GM19025 (cell line): Measurements from ENCODE around the gene SLC25A13.

ENCODE experiments used
- ATAC-seq: cut with Tn5 transposase; IDR thresholded peaks from one replicate; pipeline ENCODE4 v1.9.1; 2021; ENCODE audit warnings: mild to moderate bottlenecking, low read depth, moderate library complexity; ENCODE audit not compliant: unreplicated experiment

SLC25A13 gene

DNA sequence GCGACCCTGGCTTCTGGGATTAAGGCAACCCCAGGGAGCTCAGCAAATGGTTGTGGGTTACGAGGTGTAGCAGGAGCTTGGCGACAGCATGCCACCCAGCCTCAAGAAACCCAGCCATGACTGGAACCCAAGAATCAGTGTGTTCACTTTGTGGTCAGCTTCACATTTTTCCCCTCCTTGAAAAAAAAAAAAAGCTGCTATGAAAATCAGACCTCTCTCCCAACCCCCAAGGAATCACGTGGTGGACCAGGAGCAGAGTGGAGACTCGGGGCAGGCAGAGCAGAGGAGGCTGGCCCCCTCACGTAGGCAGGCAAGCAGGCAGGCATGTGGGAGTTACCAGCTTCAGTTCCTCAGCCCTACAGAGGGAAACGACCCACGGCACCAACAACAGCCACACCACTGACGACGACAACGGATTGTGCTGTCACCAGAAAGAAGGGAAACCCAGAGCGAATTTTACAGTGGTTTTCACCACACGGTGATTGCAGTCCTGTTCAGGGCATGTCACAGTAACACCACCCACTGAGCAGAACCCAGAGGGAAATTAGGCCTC lies 203.4 kb downstream of the SLC25A13 start:
- ATAC-seq: no peak

DNA sequence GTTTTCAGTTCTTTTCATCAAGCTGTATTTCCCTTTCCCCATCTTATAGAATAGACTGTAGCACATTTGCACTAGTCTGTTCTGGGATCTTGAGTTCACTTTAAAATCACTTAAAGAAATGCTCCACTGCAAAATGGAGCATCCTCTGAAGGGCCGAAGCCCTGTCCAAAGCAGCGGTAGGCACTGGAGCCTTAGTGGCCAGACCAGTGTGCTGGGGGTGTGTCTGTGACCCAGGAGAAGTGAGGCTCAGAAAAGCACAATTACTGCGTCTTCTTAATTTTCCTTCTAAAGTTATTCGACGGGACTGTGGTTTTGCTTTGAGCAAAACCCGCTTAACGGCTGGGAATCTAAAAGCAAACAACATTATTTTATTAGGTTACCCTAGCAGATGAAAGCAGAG lies 205.7 kb downstream of the SLC25A13 start:
- no peak for ATAC-seq

DNA sequence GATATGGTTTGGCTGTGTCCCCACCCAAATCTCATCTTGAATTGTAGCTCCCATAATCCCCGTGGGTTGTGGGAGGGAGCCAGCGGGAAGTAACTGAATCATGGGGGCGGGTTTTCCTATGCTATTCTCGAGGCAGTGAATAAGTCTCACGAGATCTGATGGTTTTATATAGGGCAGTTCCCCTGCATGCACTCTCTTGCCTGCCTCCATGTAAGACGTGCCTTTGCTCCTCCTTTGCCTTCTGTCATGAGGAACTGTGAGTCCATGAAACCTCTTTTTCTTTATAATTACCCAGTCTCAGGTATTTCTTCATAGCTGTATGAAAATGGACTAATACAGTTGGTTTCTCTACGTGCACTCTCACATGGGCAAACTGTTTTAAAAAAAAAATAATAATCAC lies 207.7 kb downstream of the SLC25A13 start:
- ATAC-seq: no peak

DNA sequence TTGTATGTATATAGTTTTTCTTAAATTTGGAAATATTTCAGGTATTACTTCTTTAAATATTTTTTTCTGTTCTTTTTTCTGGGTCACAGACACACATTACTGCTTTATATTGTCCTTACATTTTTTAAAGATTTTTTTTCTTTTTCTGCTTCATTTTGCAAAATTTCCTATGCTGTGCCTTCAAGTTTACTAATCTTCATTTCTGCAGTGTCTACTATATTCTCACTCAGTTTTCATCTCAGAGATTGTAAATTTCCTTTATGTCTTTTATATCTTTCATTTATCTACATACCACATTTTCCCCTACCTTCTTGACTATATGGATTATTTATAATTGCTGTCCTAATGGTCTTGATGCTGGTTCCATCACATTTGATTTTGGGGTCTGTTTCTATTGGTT lies 210.5 kb downstream of the SLC25A13 start:
- no peak for ATAC-seq

DNA sequence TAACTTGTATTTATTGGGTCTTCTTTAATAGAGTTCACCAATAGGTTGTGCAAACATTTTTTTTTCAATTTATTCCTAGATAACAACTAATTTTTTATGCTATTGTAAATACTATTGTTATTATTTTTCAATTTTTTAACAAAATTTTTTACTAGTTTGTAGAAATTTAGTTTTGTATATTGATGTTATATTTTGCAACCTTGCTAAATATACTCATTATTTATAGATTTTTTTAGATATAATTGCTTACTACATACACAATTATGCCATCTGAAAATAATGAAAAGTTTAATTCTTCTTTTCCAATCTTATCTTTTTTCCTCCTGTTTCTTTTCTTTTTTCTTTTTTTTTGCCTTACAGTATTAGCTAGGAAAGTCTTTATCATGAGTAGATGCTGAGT lies 216.9 kb downstream of the SLC25A13 start:
- no peak for ATAC-seq

DNA sequence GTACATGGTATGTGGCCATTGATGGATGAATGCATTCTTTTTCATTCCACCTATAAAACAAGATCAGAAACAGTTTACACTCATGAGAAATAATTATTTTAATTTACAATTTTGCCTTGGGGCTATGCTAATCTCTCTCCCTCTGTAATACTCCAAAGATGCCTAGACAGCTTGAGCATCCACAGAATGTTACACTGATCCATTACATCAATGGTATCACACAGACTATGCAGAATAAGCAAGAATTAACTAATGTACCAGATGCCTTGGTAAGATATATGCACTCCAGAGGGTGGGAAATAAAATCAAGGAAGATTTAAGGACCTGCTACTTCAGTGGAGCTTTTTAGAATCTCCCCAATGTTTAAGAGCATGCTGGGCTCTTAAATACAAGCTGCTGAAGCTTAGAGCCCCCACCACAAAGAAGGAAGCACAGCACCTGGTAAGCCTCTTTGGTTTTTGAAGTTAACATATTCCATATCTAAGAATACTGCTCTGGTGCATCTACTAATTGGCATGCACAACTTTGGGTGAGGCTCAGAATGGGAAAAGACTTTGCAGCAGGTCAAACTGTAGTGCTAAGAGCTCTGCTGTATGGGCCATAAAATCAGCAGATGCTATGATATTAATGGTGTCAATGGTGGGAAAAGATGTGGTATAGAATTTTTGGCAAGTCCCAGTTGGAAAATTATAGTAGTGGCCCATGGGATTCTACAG lies 219.6 kb downstream of the SLC25A13 start:
- no peak for ATAC-seq

DNA sequence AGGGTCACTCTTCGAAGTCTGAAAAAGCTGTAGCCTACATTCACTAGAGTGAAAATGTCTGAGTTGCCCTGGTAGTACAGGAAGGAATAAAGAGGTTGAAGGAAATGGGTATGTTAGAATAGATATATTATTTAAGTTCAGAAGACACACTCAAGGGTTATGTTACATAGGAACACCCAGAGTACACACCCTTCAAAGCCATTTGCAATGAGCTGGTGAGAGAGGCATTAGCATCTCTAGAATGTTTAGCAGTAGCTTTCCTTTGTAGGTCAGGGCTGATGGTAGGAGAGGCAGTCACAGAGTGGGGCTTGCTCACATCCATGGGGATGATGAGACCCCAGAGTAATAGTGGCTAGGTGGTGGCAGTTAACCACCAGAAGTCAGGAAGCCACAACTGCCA lies 221.2 kb downstream of the SLC25A13 start:
- ATAC-seq: no peak

DNA sequence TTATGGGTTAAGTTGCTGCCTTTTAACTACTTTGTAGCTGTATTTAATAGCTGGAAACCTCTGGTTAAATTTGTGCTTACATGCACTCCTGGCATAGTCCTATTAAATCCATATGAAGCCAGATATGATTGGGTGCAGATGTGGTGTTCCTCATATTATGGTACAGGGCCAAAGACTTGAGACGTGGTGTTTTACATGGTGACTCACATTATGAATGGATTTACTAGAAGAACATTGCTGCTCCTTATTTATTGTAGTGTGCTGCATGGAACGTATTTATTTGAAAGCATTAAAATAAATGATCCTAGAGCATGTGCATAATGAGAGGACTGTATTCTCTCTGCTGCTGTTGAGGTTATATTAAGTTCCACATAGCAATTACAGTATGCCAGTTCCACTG lies 224.1 kb downstream of the SLC25A13 start:
- no peak for ATAC-seq

DNA sequence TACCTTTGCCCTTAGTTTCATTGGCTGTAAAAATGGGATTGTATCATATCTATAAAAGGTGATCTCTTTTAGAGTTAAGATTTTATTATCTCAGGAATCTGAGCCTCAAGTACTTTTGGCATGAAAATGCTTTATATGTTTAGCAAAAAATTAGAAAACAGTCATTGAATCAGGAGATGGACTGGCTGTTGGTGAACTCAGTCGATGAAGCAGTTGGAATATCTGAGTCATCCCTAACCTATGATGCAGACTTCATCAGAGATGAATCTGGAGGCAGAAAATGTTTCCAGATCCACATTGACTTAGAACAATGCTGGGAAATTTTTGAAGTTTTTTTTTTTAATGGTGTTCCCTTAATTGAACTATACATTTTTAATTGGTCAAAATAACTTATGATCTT lies 228.5 kb downstream of the SLC25A13 start:
- ATAC-seq: no peak

DNA sequence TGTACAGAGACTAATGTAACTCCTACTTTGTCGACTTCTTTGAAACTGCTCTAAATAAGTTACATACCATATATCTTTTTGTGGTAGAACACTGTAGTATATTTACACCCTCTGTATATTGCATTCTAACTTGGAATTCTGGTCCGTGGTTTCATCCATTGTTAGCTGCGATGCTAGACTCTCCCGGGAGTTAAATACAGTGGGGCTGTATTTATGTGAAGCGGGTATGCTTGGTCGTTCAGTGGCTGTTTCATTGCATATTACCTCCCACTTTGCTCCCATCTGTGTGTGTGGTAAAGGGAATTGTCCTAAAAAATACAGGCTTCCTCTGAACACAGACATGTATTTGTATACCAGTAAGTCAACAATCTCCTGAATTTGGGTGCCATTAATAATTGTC lies 231.1 kb downstream of the SLC25A13 start:
- ATAC-seq: no peak

DNA sequence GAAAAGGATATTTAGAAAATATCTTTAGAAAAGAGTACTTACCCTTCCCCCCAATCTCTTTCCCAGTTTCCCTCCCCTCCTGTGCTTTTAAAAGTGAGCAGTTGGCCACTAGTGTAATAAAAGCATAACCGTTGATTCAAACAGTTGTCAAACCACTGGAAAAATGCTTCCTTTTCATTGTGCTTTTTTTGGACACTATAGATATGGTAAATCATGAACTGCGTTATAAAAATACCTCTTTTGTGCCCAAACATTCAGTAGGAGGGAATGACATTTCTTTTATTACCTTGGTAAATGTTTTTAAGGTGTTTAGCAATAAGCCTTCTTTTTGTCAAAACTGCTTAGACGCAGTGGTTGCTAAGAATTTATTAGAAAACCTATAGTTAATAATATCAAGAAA lies 232.4 kb downstream of the SLC25A13 start:
- ATAC-seq: no peak

DNA sequence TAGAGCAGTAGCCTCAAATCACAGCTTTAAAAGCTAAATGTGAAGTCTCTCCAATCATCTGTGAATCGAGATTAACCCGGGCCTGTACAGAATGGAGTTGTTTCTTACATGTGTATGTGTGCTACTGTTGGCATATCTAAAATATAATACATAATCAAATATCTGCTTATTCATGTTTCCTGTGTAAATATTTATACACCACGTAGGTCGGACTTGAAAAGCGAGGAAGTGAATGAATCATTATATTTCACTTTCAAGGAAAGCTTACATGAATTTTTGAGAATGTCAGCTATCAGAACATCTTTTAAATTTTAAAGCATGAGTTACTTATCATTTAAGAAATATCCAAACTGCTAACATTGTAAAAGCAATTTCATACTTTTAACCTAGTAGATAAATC lies 233.3 kb downstream of the SLC25A13 start:
- no peak for ATAC-seq

DNA sequence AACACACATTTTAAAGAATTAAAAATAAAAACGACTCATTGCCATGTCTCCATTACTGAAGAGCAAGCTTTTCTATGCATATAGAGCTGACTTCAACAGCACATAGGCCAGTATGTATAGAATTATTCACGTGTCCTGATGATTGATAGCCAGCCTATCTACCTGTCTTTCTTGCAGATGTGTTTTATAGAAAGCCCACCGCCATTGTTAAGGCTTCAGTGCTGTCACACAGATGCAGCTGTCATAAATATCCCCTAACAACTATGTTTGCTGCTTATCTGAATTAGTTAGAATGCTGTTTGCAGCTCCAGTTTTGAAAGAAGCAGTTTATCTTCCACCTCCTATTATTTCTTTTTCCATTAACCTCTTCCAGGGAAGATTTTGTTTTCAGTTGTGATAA lies 235.9 kb downstream of the SLC25A13 start:
- ATAC-seq: no peak

DNA sequence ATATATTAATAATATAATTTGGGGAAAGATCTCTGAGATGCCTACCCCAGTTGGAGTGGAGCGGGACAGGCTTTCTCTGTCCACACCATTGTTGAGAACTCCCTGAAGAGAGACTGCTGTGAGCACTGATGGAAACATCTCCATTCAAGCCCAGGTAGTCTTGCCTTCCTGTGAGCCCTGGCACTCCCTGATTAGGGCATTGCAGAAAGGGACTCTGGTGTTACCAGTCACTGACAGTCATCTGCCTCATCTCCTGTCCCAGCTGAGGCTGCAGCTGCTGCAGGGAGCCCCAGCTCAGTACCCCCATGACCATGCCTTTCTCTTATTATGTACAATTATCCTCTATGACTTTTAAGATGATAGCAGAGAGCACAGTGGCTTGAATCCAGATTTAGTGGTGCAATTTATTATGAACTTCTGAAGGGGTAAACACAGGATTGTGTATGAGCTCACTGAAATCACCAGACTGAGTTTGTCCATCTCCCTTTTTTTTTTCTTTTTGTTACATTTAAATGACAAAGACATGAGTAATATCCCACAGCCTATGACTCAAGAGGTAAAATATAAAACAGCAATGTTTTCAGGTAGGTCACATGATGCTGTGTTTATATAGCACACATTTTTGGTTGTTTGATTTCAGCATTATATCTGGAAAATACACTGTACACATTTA lies 236.9 kb downstream of the SLC25A13 start:
- no peak for ATAC-seq

DNA sequence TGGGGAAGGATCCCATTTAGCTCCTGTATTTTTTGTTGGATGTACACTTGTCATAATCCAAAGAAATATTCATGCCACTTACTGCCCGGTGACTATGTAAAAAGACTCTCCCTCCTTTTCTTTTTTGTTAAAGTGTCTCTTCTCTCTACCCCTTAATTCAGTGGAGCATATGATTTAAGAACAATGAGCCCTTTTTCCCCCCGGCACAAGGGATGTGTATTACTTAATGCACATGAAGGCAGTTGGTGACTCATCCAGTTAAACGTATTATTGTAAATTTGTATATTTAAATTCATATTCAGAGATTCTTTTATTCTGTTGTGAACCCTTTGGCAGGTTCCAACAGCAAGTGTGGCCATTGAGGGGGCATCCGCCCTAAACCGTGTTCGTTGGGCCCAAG lies 241.9 kb downstream of the SLC25A13 start:
- ATAC-seq: no peak

DNA sequence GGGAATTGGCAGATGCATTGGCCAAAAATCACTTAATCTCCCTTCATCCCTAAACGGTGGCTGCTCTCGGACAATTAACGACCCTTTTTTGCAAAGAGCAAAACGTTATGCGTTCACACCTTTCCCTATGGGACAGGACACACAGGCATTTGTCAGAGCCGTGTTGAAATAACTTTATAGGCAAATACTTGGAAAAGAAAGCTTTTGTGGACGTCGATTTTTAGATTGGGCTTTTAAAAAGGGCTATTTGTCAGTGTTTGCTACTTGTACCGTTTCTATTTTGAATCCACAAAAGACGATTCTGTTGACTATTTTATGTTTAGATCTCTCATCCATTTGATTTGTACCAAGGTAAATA lies 245.6 kb downstream of the SLC25A13 start:
- ATAC-seq: no peak

DNA sequence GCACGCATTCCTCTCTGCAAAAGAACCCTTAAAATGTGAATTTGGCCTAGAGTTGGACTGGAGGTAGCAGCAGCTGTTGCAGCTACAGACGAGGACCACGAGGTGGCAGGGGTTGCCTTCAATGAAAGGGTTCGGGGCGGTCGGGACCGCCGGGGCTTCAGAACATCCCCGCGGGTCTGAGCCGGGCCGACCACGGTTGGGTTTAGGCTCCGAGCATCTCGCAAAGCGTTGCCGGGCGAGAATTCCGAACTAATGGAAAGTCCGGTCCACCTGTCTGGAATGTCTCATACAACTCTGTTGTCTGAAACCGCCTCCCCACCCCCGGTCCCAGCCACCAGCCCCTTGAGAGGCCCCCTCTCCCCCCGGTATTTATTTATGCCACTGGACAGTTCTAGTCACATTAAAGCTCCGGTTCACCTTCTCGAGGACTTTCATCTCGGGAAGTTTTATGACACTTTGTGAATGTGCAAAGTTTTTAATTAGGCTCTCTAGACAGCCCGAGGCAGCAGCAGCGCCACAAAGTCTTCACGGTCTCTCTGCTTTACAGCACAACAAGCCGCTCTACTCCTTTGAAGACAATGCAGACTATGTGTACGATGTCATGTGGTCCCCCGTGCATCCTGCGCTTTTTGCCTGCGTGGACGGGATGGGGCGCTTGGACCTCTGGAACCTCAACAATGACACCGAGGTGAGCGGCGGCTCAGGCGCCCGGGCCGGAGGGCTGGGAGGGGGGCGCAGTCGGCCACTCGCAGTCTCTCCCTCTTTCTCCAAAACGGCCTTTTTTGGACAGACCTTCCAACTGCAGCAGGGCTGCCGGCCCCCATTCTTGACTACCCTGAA lies 246.2 kb downstream of the SLC25A13 start:
- ATAC-seq: peak; percentile 85

DNA sequence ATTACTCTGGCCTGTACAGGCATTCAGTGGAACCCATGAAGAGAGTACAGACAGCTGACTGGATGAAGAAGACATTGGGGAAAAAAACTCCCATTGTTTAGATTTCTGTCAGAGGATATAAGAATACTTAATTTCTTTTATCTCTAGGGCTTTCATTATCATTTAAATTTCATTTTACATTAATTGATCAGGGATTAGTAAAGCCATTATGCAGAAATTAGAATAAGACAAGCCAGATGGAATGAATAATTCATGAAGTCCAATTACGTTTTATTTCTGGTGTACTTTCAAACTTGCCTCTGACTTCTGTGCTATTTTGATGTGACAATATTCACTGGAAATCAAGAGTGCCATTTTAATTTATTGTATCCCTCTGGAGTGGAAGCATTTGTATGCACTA lies 247.0 kb downstream of the SLC25A13 start:
- no peak for ATAC-seq
